NCI-H2196 treated with DMSO at 0.1 percent for 48 hours (cell line): ENCODE measurements around the gene ASGR1.

ENCODE experiments used
- DNase-seq: peaks from one replicate; lab custom pipeline; 2025; ENCODE audit not compliant: unreplicated experiment; lab: John Stamatoyannopoulos, UW

The ASGR1 gene, protein sequence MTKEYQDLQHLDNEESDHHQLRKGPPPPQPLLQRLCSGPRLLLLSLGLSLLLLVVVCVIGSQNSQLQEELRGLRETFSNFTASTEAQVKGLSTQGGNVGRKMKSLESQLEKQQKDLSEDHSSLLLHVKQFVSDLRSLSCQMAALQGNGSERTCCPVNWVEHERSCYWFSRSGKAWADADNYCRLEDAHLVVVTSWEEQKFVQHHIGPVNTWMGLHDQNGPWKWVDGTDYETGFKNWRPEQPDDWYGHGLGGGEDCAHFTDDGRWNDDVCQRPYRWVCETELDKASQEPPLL

GRCh38 chr17:7179317-7180254, at the start of gene ASGR1:
Gene ASGR1, minus strand, starts transcription at chr17:7179370. Its CDS starts 807 bp downstream, at chr17:7178563.
- DNase-seq, result no peak

- no peak for DNase-seq
Measured at GRCh38 chr17:7228920-7229319, 49.8 kb upstream of the ASGR1 start.

- no peak for DNase-seq
Measured at GRCh38 chr17:7226721-7227710, 47.8 kb upstream of the ASGR1 start.

DNA sequence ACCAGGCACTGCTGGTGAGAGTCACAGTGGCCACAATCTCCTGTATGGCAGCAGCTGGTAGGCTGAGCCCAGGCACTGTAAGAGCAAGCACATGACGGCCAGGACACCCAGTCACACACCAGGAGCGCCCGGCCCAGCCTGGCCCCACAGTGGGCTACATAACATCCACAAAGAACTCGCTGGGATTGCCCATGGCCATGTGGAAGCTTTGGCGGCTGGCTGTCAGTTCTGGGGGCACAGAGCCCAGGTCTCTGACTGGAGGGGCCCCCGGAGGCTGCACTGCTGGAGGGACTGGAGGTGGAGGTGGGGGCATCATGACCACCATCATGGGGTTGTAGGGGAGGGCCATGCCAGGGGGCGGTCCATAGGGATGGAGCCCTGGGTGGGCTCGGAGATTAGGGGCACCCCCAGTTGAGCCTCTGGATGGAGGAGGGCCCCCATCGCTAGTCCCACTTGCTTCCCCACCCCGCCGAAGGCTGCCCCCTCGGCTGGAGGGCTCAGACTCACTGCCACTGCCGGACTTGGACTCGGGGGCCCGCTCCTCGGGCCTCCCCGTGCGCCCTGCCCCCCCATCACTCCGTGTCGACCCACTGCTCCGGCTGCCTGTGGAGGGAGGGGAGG, 46.7 kb upstream of the ASGR1 start:
- no peak for DNase-seq

GRCh38 chr17:7224661-7225111, 45.5 kb upstream of the ASGR1 start:
- no peak for DNase-seq

- no peak for DNase-seq
Measured at GRCh38 chr17:7224110-7224509, 44.9 kb upstream of the ASGR1 start.

DNA sequence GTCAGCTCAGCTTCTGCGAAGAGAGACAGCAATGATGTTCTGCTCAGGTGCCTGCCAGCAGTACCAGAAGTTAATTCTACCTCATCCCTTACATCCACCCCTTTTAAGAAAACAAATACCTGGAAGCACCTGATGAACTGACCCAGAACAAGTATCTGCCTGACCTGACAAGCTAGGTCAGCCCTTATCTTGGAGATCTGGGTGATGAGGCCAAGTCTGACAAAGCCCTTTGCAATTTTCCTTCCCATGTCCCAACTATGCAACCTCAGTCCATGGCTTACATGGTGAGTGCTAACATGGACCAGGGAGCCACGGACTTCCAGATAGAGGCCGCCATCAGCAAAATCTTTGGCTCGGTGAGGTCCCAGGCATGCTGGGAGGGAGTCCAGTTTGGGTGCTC, 44.2 kb upstream of the ASGR1 start:
- DNase-seq, result no peak

DNA sequence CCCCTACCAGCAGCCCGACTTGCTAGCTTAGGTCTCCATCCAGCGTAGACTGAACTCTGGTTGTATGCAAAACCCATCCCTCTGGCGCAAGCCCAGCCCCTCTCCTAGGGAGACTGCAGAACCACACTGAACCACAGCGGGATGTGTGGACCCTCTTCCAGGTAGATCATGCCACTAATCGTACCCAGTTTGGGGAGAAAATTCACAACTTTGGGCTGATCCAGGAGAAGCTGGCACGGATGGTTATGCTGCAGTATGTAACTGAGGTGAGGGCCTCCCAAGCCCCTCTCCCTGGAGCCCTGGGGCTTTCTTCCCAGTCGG, 43.8 kb upstream of the ASGR1 start:
- DNase-seq, result no peak

DNA sequence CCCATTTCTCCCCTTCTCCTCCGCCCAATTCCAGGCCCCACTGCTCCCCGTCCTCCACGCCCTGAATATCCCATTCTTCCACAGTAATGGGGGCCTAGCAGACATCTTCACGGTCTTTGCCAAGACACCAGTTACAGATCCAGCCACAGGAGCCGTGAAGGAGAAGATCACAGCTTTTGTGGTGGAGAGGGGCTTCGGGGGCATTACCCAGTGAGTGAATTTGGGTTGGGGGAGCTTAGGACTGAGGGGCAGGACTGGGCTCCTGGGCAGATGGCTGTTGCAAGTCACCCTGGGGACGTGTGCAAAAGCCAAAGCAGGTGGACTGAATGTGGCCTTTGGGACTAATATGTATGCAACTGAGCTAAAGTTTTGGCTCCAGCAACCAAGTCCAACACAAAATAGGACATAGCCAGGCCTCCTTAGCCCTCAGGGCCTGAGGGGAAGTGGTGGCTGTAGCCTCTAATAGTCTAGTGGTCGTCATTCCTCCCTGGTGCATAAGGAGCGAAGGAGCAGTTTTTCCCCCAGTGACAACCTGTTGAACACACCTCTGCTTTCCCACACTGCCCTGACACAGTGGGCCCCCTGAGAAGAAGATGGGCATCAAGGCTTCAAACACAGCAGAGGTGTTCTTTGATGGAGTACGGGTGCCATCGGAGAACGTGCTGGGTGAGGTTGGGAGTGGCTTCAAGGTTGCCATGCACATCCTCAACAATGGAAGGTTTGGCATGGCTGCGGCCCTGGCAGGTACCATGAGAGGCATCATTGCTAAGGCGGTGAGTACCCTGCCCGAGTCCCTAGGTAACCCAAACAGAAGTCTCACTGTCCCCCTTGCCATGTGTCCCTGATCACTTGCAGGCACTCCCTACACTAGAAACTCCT, 43.2 kb upstream of the ASGR1 start:
- no peak for DNase-seq

GRCh38 chr17:7221278-7222092, 42.3 kb upstream of the ASGR1 start:
- DNase-seq, result no peak

DNA sequence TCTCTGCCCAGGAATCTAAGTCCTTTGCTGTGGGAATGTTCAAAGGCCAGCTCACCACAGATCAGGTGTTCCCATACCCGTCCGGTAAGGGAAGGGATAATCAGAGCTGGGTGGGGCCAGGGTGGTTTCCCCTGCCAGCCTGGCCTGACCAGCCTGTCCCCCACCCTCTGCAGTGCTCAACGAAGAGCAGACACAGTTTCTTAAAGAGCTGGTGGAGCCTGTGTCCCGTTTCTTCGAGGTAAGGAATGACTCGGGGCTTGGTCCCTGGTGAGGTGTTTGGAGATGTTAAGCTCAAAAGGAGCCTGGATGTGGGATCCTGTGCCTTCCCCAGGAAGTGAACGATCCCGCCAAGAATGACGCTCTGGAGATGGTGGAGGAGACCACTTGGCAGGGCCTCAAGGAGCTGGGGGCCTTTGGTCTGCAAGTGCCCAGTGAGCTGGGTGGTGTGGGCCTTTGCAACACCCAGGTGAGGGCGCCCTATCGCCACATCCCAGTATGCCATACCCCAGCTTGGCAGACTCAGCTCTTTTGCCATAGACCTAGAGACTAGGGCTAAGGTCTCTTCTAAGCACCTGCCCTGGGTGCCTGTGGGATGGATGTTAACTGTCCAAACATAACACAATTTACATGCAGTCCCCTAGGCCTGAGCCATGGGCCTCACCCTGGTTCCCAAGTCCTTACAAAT, 41.6 kb upstream of the ASGR1 start:
- DNase-seq, result no peak

GRCh38 chr17:7219812-7220592, 40.8 kb upstream of the ASGR1 start, which contains the start of the genes ACADVL and DLG4:
Gene ACADVL, plus strand, starts transcription at chr17:7219938. Its CDS starts 47 bp downstream, at chr17:7219985.
Gene DLG4, minus strand, starts transcription at chr17:7219836.
- no peak for DNase-seq

- DNase-seq, result no peak
Measured at GRCh38 chr17:7219229-7219811, 40.1 kb upstream of the ASGR1 start.

GRCh38 chr17:7218758-7219157, 39.6 kb upstream of the ASGR1 start:
- no peak for DNase-seq

DNA sequence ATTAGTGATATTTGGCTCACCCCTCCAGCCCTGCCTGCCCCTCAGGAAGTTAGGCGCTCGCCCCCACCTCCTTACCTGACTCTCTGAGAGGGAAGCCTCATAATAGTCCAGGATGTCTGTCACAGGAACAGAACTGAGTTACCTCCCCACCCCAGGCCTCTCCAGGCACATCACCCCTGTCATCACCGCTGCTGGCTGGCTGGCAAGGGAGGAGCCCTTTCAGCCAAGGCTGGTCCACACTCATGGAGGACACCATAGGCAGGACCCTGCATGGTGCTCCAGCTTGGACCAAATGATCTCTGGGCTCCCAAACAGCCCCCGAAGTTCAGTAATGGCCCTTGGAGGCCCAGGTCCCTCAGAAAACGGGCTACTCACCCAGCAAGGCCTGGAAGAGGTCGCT, 39.0 kb upstream of the ASGR1 start:
- no peak for DNase-seq

DNA sequence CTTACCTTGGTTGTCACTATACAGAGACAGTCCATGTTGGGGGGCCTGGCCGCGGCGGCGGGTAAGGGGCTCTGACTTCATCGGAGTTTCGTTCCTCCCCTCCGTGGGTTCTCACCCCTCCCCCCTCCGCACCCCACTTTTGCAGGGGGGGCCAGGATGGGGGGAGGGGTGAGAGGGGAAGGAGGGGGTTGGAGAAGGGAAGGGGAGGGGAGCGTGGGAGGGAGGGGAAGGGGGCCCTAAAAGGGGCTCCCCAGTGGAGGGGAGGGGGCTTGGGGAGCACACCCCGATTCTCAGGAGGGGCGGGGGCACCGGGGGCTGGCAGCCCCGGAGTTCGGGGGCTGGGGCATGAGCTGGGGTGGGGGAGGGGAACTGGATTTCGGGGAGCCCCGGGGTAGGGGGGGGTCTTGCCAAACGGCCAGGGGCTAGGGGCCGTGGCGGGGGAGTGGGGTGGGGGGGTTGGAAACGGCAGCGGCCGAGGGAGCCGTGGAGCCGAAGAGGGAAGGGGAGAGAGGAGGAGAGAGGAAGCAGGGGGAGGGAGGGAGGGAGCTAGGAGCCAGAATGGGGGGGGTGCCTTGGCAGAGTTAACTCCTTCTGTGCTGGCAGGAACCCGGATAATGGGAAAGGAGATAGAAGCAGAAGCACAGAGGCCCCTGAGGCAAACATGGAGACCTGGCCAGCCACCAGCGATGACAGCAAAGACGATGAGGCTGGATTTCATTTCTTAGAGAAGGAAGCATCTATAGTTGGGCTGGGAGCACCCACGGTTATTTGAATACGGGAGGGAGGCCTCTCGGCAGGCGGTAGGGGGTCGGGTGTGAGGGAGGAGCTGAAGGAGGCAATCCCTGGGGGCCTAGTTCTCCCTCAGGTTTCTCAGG, 38.2 kb upstream of the ASGR1 start:
- DNase-seq, result no peak
